Thoracic aorta (tissue), 2 donors: ENCODE measurements around the gene NUDT19. TPM values are rescaled to one million over a fixed set of nuclear protein-coding genes. Genes with fewer than 3 reads are reported as not detected.

Experiments
- ATAC-seq: fragments of 150-250 bp; one replicate; pipeline ENCODE4 v1.8.0; 2017; ENCODE audit warnings: low read depth; ENCODE audit not compliant: insufficient number of reproducible peaks, low FRiP score
- DNase-seq: peaks from one replicate; pipeline ENCODE4 v3.0.0-alpha.2; 2020; ENCODE audit warnings: low spot score
- H3K27ac ChIP-seq, 2 donors: fragments of 200-600 bp; sonication (generic); 1 replicate in 1 of 2; 2 replicates in 1 of 2; pipeline ENCODE4 v1.5.1; 2016; ENCODE audit warnings: mild to moderate bottlenecking in 2 of 2, moderate library complexity in 2 of 2
- H3K27me3 ChIP-seq: fragments of 200-600 bp; sonication (generic); replicated peaks from 2 replicates; pipeline ENCODE4 v1.6.0; 2016; ENCODE audit warnings: mild to moderate bottlenecking; ENCODE audit not compliant: insufficient read depth
- H3K36me3 ChIP-seq: fragments of 200-600 bp; sonication (generic); one replicate; pipeline ENCODE4 v1.5.1; 2016
- H3K4me1 ChIP-seq, 2 donors: fragments of 200-600 bp; sonication (generic); 1 replicate in 1 of 2; 2 replicates in 1 of 2; pipeline versions ENCODE4 v1.5.1 to v1.6.0; 2016; ENCODE audit warnings: low read depth in 2 of 2, mild to moderate bottlenecking in 1 of 2; ENCODE audit not compliant: control insufficient read depth in 1 of 2
- H3K4me3 ChIP-seq: fragments of 200-600 bp; sonication (generic); 2 replicates; pipeline ENCODE4 v1.5.1; 2016; ENCODE audit warnings: mild to moderate bottlenecking
- H3K9me3 ChIP-seq: fragments of 200-600 bp; sonication (generic); 2 replicates; pipeline ENCODE4 v1.5.1; 2016
- CTCF ChIP-seq: fragments of 200-600 bp; sonication (generic); IDR thresholded peaks from one replicate; pipeline ENCODE4 v1.5.1; 2019; ENCODE audit warnings: antibody characterized with exemption
- total RNA-seq, 2 donors: library from RNA; depleted of rRNA; stranded (reverse); fragments of >200 nt; gene quantifications; one replicate each; pipeline versions ENCODE4 v1.1.0 to v1.2.3, GENCODE V29; 2016

The NUDT19 gene
- total RNA-seq, 2 donors from 2014 or later = 5.7 to 11.7 TPM

GRCh38 chr19:32674931-32675719 is 16.5 kb upstream of the NUDT19 start, which contains the start of gene ANKRD27:
ANKRD27 (minus strand) TSS chr19:32675180; CDS start chr19:32659015, 16,165 bp downstream.
- H3K36me3 ChIP-seq = no peaks in the 10 kb centered on the region
- DNase-seq (peak; percentile 90), ATAC-seq (peak; percentile 97)
- H3K9me3 ChIP-seq = no peaks in the 10 kb centered on the region
- peak within 1 kb of the TSS in 1 of 2 donors; percentile 57 for H3K27ac ChIP-seq
- TF ChIP-seq CTCF = no peak
- peaks cover 9 to 31% of the 10 kb centered on the region in 2 donors for H3K4me1 ChIP-seq
- no peaks in the 10 kb centered on the region for H3K27me3 ChIP-seq
- H3K4me3 ChIP-seq = peak within 1 kb of the TSS; percentile 92

- peak within 1 kb of the TSS in 1 of 2 donors; percentile 57 for H3K27ac ChIP-seq
- DNase-seq (peak; percentile 36), ATAC-seq (peak; percentile 61)
- no peaks in the 10 kb centered on the region for H3K27me3 ChIP-seq
- H3K9me3 ChIP-seq = no peaks in the 10 kb centered on the region
- H3K4me1 ChIP-seq = peaks cover 9 to 31% of the 10 kb centered on the region in 2 donors
- TF ChIP-seq CTCF = no peak
- peak within 1 kb of the TSS; percentile 92 for H3K4me3 ChIP-seq
- no peaks in the 10 kb centered on the region for H3K36me3 ChIP-seq
Measured at GRCh38 chr19:32675720-32676185, 15.9 kb upstream of the NUDT19 start, which contains the start of gene RGS9BP. RGS9BP (plus strand) TSS chr19:32675848; CDS start chr19:32676264, 416 bp downstream.

- Histone ChIP-seq H3K27ac (no peak overlapping the region), H3K4me3 (peak overlapping the region; percentile 92), H3K9me3 (no peaks in the 10 kb centered on the region), H3K36me3 (no peaks in the 10 kb centered on the region), H3K4me1 (peaks cover 9 to 31% of the 10 kb centered on the region in 2 donors), H3K27me3 (no peaks in the 10 kb centered on the region)
- no peak for DNase-seq
- no peak for TF ChIP-seq CTCF
- no peak for ATAC-seq
Measured at GRCh38 chr19:32676186-32676894, 15.3 kb upstream of the NUDT19 start.

GRCh38 chr19:32676895-32677359 is 14.7 kb upstream of the NUDT19 start:
- no peak for TF ChIP-seq CTCF
- H3K9me3 ChIP-seq = no peaks in the 10 kb centered on the region
- no peaks in the 10 kb centered on the region for H3K27me3 ChIP-seq
- H3K36me3 ChIP-seq = no peaks in the 10 kb centered on the region
- DNase-seq (no peak), ATAC-seq (no peak)
- peaks cover 9 to 31% of the 10 kb centered on the region in 2 donors for H3K4me1 ChIP-seq
- H3K27ac ChIP-seq = no peak overlapping the region
- H3K4me3 ChIP-seq = peak overlapping the region; percentile 92

GRCh38 chr19:32677657-32678056 is 14.0 kb upstream of the NUDT19 start:
- Histone ChIP-seq H3K9me3 (no peaks in the 10 kb centered on the region), H3K36me3 (no peaks in the 10 kb centered on the region), H3K27me3 (no peaks in the 10 kb centered on the region), H3K27ac (no peak overlapping the region), H3K4me3 (no peak overlapping the region), H3K4me1 (peaks cover 9 to 29% of the 10 kb centered on the region in 2 donors)
- TF ChIP-seq CTCF = no peak
- ATAC-seq = no peak
- DNase-seq = no peak
